H1 (cell line): Measurements from ENCODE around the gene PHACTR1. TPM values are rescaled to one million over a fixed set of nuclear protein-coding genes. Genes with fewer than 3 reads are reported as not detected.

Experiments
- BCL11A ChIP-seq, 2 experiments: IDR thresholded peaks; one replicate each; pipeline ENCODE4 v1.6.1; 2011; ENCODE audit warnings: low read depth in 2 of 2, low read length in 2 of 2, mild to moderate bottlenecking in 2 of 2
- JUN ChIP-seq: IDR thresholded peaks from 2 replicates; pipeline ENCODE4 v1.6.1; 2011; ENCODE audit warnings: low read depth, mild to moderate bottlenecking, improper control_type of control experiment, low read length
- NANOG ChIP-seq: IDR thresholded peaks from 2 replicates; pipeline ENCODE4 v1.6.1; 2011; ENCODE audit warnings: low read length, low read depth, mild to moderate bottlenecking, inconsistent platforms; ENCODE audit not compliant: insufficient read depth, poor library complexity, severe bottlenecking
- RFX5 ChIP-seq: IDR thresholded peaks from 2 replicates; pipeline ENCODE4 v1.6.1; 2011; ENCODE audit warnings: low read depth, low read length, improper control_type of control experiment, borderline replicate concordance
- polyA plus RNA-seq, 7 experiments: library from polyadenylated mRNA; depleted of rRNA in 3 of 7; stranded (reverse) in 5 of 7; unstranded in 2 of 7; fragments of >200 nt in 5 of 7; fragments of 200-250 nt in 2 of 7; gene quantifications; 1 replicate in 5 of 7; 2 replicates in 1 of 7; 4 replicates in 1 of 7; pipeline versions ENCODE4 v1.2.1 to v1.2.3, GENCODE V29; 2011 to 2013; ENCODE audit warnings: missing spikeins in 2 of 7, mixed read lengths in 2 of 7
- total RNA-seq: library from RNA; stranded (reverse); fragmentation: NEBNext Ultra II Directional; extraction: Animal tissue kit (Norgen Biotek cat#: 25700); gene quantifications from 2 replicates; pipeline ENCODE4 v1.2.1, GENCODE V29; 2021

PHACTR1 gene
- total and polyA plus RNA-seq, 2 of the 8 experiments (the other 6 are each of a cell fraction or from before 2014, with no cell fraction given), result 3.9 to 17.1 TPM

- TF ChIP-seq RFX5, result no peak
- TF ChIP-seq BCL11A (IDR thresholded peaks at IDR 0.05; ENCODE audit: low read depth in 2 of 2, low read length in 2 of 2), result no peak
- TF ChIP-seq NANOG, result no peak
- TF ChIP-seq JUN, result no peak
These were observed 484.8 kb downstream of the PHACTR1 start (continued) for GRCh38 chr6:13201336-13201735.
